RWPE1 (cell line): ENCODE measurements around the gene NLRP1.

Experiments
- CTCF ChIA-PET: fragments of 350-600 bp; sonication (Branson Sonifier 250); formaldehyde crosslinking; extraction: SDS; loops from one replicate; lab custom pipeline; 2021; lab: Yijun Ruan, JAX
- POLR2A ChIA-PET: fragments of 400-600 bp; formaldehyde crosslinking; extraction: SDS; loops from one replicate; lab custom pipeline; 2020; ENCODE audit warnings: antibody characterized with exemption; ENCODE audit not compliant: low non-redundant PET; lab: Yijun Ruan, JAX
- DNase-seq: peaks from one replicate; pipeline ENCODE4 v3.0.0; 2012; ENCODE audit warnings: low spot score
- H3K27ac ChIP-seq: fragments of 450-650 bp; 2 replicates; pipeline ENCODE4 v1.5.1; 2017
- TF ChIP-seq, protein P1 (sequence below): fragments of 450-650 bp; conservative IDR thresholded peaks from 2 replicates; pipeline ENCODE4 v1.5.1; 2017; ENCODE audit warnings: low read depth, mild to moderate bottlenecking

The NLRP1 gene

DNA sequence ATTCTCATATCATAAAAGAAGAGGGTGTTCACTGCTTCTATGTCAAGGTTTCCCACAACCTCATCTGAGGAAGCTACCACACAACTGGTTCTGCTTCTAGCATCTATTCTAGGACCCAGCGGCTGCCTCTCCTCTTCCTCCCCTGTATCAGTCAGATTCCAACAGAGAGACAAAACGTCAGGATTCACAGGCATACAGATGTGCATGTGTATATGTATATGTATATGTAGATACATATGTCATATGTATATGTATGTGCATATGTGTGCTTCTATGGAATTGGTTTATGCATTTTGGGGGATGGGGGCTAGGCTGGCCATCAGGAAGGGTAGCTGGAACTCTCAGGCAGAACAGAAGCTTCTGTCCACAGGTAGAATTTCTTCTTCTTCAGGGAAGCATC, 37.4 kb upstream of the NLRP1 start:
- H3K27ac ChIP-seq = no peak overlapping the region
- CTCF ChIA-PET = interaction anchor here (0.6 kb wide), 1 partner anchor 404 kb away, joined by 3 read pairs; no protein-coding TSS in a partner anchor
- POLR2A ChIA-PET = no interaction called here
- TF ChIP-seq, protein P1, sequence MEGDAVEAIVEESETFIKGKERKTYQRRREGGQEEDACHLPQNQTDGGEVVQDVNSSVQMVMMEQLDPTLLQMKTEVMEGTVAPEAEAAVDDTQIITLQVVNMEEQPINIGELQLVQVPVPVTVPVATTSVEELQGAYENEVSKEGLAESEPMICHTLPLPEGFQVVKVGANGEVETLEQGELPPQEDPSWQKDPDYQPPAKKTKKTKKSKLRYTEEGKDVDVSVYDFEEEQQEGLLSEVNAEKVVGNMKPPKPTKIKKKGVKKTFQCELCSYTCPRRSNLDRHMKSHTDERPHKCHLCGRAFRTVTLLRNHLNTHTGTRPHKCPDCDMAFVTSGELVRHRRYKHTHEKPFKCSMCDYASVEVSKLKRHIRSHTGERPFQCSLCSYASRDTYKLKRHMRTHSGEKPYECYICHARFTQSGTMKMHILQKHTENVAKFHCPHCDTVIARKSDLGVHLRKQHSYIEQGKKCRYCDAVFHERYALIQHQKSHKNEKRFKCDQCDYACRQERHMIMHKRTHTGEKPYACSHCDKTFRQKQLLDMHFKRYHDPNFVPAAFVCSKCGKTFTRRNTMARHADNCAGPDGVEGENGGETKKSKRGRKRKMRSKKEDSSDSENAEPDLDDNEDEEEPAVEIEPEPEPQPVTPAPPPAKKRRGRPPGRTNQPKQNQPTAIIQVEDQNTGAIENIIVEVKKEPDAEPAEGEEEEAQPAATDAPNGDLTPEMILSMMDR = no peak
- no peak for DNase-seq

DNA sequence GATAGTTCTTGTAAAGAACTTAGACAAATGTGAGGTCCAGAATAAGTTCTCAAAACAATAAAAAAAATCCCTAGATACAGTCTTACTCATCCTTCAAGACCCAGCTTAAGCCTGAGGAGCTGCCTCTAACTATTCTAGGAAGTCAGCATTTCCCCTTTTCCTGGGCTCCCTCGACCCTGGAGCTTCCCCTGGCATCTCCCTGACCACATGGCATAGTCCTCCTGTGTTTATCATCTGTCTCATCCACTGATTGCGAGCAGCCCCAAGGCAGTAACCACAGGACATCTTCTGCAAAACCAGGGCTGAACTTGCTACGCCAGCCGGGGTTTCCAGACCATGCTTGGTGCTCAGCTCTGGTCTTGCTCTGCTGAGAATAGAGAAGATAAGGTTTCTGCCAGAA, 36.7 kb upstream of the NLRP1 start:
- no peak overlapping the region for H3K27ac ChIP-seq
- DNase-seq = no peak
- TF ChIP-seq, protein P1 = no peak
- ChIA-PET CTCF (interaction anchor here (0.6 kb wide), 2 partner anchors 241 to 405 kb away, joined by 3 read pairs; no protein-coding TSS in a partner anchor), POLR2A (no interaction called here)

DNA sequence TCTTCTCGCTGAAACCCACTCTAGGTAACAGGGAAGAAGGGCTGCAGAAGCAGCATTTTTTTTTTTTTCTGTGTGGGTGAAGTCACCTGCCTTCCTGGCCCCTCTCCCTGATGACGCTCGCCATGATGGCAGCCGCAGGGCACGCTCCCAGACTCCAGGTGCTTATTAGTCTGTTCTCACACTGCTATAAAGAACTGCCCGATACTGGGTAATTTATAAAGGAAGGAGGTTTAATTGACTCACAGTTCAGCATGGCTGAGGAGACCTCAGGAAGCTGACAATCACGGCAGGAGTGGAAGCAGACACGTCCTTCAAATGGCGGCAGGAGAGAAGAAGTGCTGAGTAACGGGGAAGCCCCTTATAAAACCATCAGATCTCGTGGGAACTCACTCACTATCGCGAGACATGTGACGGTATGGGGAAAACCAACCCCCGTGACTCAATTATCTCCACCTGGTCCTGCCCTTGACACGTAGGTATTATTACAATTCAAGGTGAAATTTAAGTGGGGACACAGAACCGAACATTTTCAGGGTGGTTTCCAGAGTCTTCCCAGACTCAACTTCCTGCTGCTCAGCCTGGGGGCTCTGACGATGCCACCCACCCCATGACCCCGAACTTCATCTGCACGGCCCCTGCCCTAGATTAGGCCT, 34.9 kb upstream of the NLRP1 start:
- no peak for DNase-seq
- POLR2A ChIA-PET = no interaction called here
- no peak overlapping the region for H3K27ac ChIP-seq

DNA sequence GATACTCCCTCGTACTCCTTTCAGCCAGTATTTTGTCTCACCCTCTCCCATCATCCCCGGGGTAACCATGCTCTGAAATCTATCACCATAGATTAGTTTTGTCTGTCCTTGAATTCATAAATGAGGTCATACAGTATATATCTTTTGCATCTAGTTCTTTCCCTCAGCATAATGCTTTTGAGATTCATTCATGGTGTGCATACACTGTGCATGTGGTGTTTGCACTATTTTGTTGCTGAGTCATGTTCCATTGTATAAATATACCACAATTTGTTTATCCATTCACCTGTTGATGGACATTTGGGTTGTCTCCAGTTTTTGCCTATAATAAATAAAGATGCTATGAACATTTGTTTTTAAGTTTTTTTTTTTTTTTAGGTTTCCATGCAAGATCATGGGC, 34.2 kb upstream of the NLRP1 start:
- POLR2A ChIA-PET = no interaction called here
- no peak for DNase-seq
- TF ChIP-seq, protein P1 = no peak
- no peak overlapping the region for H3K27ac ChIP-seq
- CTCF ChIA-PET = no interaction called here

More for the DNA sequence above, 34.9 kb upstream of the NLRP1 start:
- TF ChIP-seq, protein P1 = no peak
- CTCF ChIA-PET = no interaction called here

DNA sequence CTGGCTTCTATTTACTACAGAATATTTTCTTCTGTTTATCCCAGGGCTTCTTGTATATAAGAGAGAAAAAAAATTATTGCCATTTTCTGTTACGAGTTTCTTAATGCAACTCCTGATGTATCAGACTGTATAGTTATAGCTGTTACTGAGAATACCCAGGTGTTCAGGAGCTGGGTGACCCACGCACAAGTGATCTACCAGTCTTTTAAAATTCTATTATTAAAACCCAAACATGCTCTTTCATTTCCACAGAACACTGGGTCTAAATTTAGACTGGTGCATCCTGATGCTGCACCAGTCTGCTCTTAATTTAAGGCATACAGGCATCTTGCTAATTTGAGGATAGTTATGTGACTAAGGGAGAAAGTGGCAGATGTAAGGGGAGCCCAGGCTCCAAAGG, 31.2 kb upstream of the NLRP1 start:
- no peak for DNase-seq
- TF ChIP-seq, protein P1 = no peak
- ChIA-PET CTCF (no interaction called here), POLR2A (no interaction called here)
- H3K27ac ChIP-seq = no peak overlapping the region

DNA sequence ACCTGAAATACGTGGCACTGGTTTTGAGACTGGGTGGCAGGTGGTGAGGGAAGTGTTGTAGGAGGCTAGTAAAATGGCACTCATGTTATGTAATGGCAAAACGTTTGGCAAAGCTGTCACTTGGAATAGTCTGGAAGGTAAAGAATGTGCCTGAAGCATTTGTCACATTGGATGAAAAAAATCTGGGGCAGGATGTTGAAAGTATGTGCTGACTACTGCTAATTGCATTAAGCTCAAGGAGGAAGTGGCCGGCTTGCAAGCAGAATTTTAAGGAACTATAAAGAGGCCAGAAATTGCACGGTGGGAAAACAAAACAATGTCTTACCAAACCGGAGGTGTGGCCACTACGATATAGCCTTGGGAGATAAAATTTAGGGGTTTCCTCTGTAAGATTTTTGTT, 26.6 kb upstream of the NLRP1 start:
- DNase-seq = no peak
- H3K27ac ChIP-seq = no peak overlapping the region
- CTCF ChIA-PET = no interaction called here
- TF ChIP-seq, protein P1 = no peak
- POLR2A ChIA-PET = no interaction called here
